ENCODE measurements around the gene NPC1L1.

NPC1L1 gene

GRCh38 chr7:44541028-44541869 lies at the start of gene NPC1L1:
Gene NPC1L1, minus strand, starts transcription at chr7:44541330. Its CDS starts 71 bp downstream, at chr7:44541259.
- in situ Hi-C loops (cut with HindIII; ENCODE audit: low sequenced_read_pairs): no loop called here
- TF ChIP-seq CTCF (IDR thresholded peaks at IDR 0.05; ENCODE audit: low read depth, low read length, missing control alignments): no peak
- no peak for DNase-seq (ENCODE audit: low read depth)
- no peak within 1 kb of the TSS for H3K4me3 ChIP-seq (ENCODE audit: low read depth, low read length)

- H3K4me3 ChIP-seq (ENCODE audit: low read depth, low read length): no peak overlapping the region
- no peak for DNase-seq (ENCODE audit: low read depth)
- no peak for TF ChIP-seq CTCF (IDR thresholded peaks at IDR 0.05; ENCODE audit: low read depth, low read length, missing control alignments)
- in situ Hi-C loops (cut with HindIII; ENCODE audit: low sequenced_read_pairs): loop anchor here (25.0 kb wide), 1 partner anchor 221 kb away; no protein-coding TSS in a partner anchor
Measured at GRCh38 chr7:44590910-44591309, 49.8 kb upstream of the NPC1L1 start.

- DNase-seq (ENCODE audit: low read depth): peak; percentile 60
- H3K4me3 ChIP-seq (ENCODE audit: low read depth, low read length): no peak overlapping the region
- in situ Hi-C loops (cut with HindIII; ENCODE audit: low sequenced_read_pairs): loop anchor here (25.0 kb wide), 1 partner anchor 224 kb away; no protein-coding TSS in a partner anchor
- peak; percentile 52 for TF ChIP-seq CTCF (IDR thresholded peaks at IDR 0.05; ENCODE audit: low read depth, low read length, missing control alignments)
Measured at GRCh38 chr7:44587843-44588711, 46.9 kb upstream of the NPC1L1 start.

GRCh38 chr7:44583146-44583865 lies 42.2 kb upstream of the NPC1L1 start:
- peak overlapping the region; percentile 94 for H3K4me3 ChIP-seq (ENCODE audit: low read depth, low read length)
- no peak for DNase-seq (ENCODE audit: low read depth)
- TF ChIP-seq CTCF (IDR thresholded peaks at IDR 0.05; ENCODE audit: low read depth, low read length, missing control alignments): no peak
- in situ Hi-C loops (cut with HindIII; ENCODE audit: low sequenced_read_pairs): loop anchor here (25.0 kb wide), 1 partner anchor 229 kb away; no protein-coding TSS in a partner anchor

- peak; percentile 97 for DNase-seq (ENCODE audit: low read depth)
- no peak for TF ChIP-seq CTCF (IDR thresholded peaks at IDR 0.05; ENCODE audit: low read depth, low read length, missing control alignments)
- in situ Hi-C loops (cut with HindIII; ENCODE audit: low sequenced_read_pairs): loop anchor here (25.0 kb wide), 1 partner anchor 230 kb away; no protein-coding TSS in a partner anchor
Measured at GRCh38 chr7:44581879-44582603, 40.9 kb upstream of the NPC1L1 start, which contains the start of gene TMED4. Gene TMED4, minus strand, starts transcription at chr7:44582231. Its CDS starts 25 bp downstream, at chr7:44582206.

More at GRCh38 chr7:44581879-44582603, 40.9 kb upstream of the NPC1L1 start, which contains the start of gene TMED4:
- H3K4me3 ChIP-seq (ENCODE audit: low read depth, low read length): peak within 1 kb of the TSS; percentile 94

All from astrocyte of the cerebellum (primary cell).